IMR-90 (cell line): Measurements from ENCODE around the gene MAP7. TPM values are rescaled to one million over a fixed set of nuclear protein-coding genes. Genes with fewer than 3 reads are reported as not detected.
"Not testable (repeated sequence)": the region's sequence is repeated elsewhere in the genome, so short reads cannot be mapped to it uniquely, and the experiment has no call there.

ENCODE experiments used
- ATAC-seq: fragments of 200-7000 bp; cut with Tn5 transposase; 2 replicates; pipeline ENCODE4 v1.9.1; 2020; ENCODE audit warnings: low read depth, mild to moderate bottlenecking, moderate library complexity
- BruUV-seq: library from RNA; stranded (reverse); fragments of 400-500 nt; replicated peaks from 2 replicates; lab custom pipeline; 2021; lab: Mats Ljungman, UMichigan
- CTCF ChIA-PET: fragments of 300-600 bp; formaldehyde crosslinking; extraction: SDS; loops from one replicate; lab custom pipeline; 2021; ENCODE audit warnings: antibody characterized with exemption; lab: Yijun Ruan, JAX
- POLR2A ChIA-PET: fragments of 300-600 bp; sonication (Branson Sonifier 250); formaldehyde crosslinking; loops from one replicate; lab custom pipeline; 2022; ENCODE audit warnings: antibody characterized with exemption; ENCODE audit not compliant: unreplicated experiment; lab: Charles Lee
- DNase-seq: peaks from one replicate; pipeline ENCODE4 v3.0.0; 2013
- H2AFZ ChIP-seq: replicated peaks from 2 replicates; pipeline ENCODE3; 2013; ENCODE audit warnings: low read length, mild to moderate bottlenecking; ENCODE audit not compliant: poor library complexity
- H2AK5ac ChIP-seq: 2 replicates; pipeline ENCODE4 v1.6.1; 2013; ENCODE audit warnings: low read depth, low read length, inconsistent platforms
- H2AK9ac ChIP-seq: replicated peaks from 2 replicates; pipeline ENCODE3; 2013; ENCODE audit warnings: mild to moderate bottlenecking, low read depth, low read length, moderate library complexity; ENCODE audit not compliant: poor library complexity
- H2BK120ac ChIP-seq: 2 replicates; pipeline ENCODE4 v1.6.1; 2013; ENCODE audit warnings: low read depth, low read length, inconsistent platforms
- H2BK15ac ChIP-seq: 3 replicates; pipeline ENCODE4 v1.6.1; 2013; ENCODE audit warnings: low read depth, low read length, inconsistent platforms
- H2BK20ac ChIP-seq: 2 replicates; pipeline ENCODE4 v1.6.1; 2013; ENCODE audit warnings: low read depth, mild to moderate bottlenecking, inconsistent platforms, low read length, moderate library complexity
- H2BK5ac ChIP-seq: 2 replicates; pipeline ENCODE4 v1.6.1; 2013; ENCODE audit warnings: mild to moderate bottlenecking, low read depth, low read length, inconsistent platforms; ENCODE audit not compliant: poor library complexity, severe bottlenecking
- H3K14ac ChIP-seq: replicated peaks from 2 replicates; pipeline ENCODE4 v1.6.1; 2013; ENCODE audit warnings: low read depth, low read length, inconsistent platforms
- H3K18ac ChIP-seq: 2 replicates; pipeline ENCODE4 v1.6.1; 2013; ENCODE audit warnings: low read depth, low read length, control low read depth
- H3K23ac ChIP-seq: 2 replicates; pipeline ENCODE4 v1.6.1; 2013; ENCODE audit warnings: low read depth, low read length, inconsistent platforms
- H3K27ac ChIP-seq: 2 replicates; pipeline ENCODE4 v1.5.1; 2013; ENCODE audit warnings: mild to moderate bottlenecking, control low read depth, low read length; ENCODE audit not compliant: insufficient read depth
- H3K27me3 ChIP-seq: 2 replicates; pipeline ENCODE4 v1.6.1; 2013; ENCODE audit warnings: low read length; ENCODE audit not compliant: control insufficient read depth, insufficient read depth
- H3K36me3 ChIP-seq: 2 replicates; pipeline ENCODE4 v1.6.1; 2013; ENCODE audit warnings: low read length, mixed read lengths; ENCODE audit not compliant: control insufficient read depth, insufficient read depth
- H3K4ac ChIP-seq: 2 replicates; pipeline ENCODE4 v1.6.1; 2013; ENCODE audit warnings: low read depth, low read length, inconsistent platforms
- H3K4me1 ChIP-seq: 2 replicates; pipeline ENCODE4 v1.6.1; 2013; ENCODE audit warnings: low read length, mixed read lengths; ENCODE audit not compliant: control insufficient read depth, insufficient read depth
- H3K4me2 ChIP-seq: 2 replicates; pipeline ENCODE4 v1.6.1; 2013; ENCODE audit warnings: low read depth, mild to moderate bottlenecking, control low read depth, low read length, moderate library complexity
- H3K4me3 ChIP-seq: 2 replicates; pipeline ENCODE4 v1.5.1; 2013; ENCODE audit warnings: low read depth, mild to moderate bottlenecking, control low read depth, low read length, moderate library complexity; ENCODE audit not compliant: insufficient read depth
- H3K56ac ChIP-seq: 2 replicates; pipeline ENCODE4 v1.6.1; 2013; ENCODE audit warnings: low read length, inconsistent platforms; ENCODE audit not compliant: insufficient read depth; ENCODE audit errors: extremely low read depth
- H3K79me1 ChIP-seq, 2 experiments: 2 replicates each; pipeline ENCODE4 v1.6.1; 2013; ENCODE audit warnings: low read length in 2 of 2, inconsistent platforms in 1 of 2, low read depth in 1 of 2
- H3K9ac ChIP-seq: 2 replicates; pipeline ENCODE4 v1.6.1; 2013; ENCODE audit warnings: low read depth, low read length, control low read depth
- H3K9me1 ChIP-seq: 2 replicates; pipeline ENCODE4 v1.6.1; 2013; ENCODE audit warnings: low read length, inconsistent platforms; ENCODE audit not compliant: insufficient read depth
- H3K9me3 ChIP-seq: 2 replicates; pipeline ENCODE4 v1.6.1; 2013; ENCODE audit warnings: low read length; ENCODE audit not compliant: control insufficient read depth, insufficient read depth
- H4K20me1 ChIP-seq: 2 replicates; pipeline ENCODE4 v1.6.1; 2013; ENCODE audit warnings: low read length, inconsistent platforms; ENCODE audit not compliant: insufficient read depth
- H4K5ac ChIP-seq: 2 replicates; pipeline ENCODE4 v1.6.1; 2013; ENCODE audit warnings: mild to moderate bottlenecking, low read depth, low read length, control low read depth
- H4K8ac ChIP-seq, 2 experiments: 2 replicates each; pipeline ENCODE4 v1.6.1; 2013; ENCODE audit warnings: low read depth in 2 of 2, low read length in 2 of 2, control low read depth in 1 of 2, inconsistent platforms in 1 of 2
- H4K91ac ChIP-seq: 2 replicates; pipeline ENCODE4 v1.6.1; 2013; ENCODE audit warnings: low read depth, low read length, inconsistent platforms; ENCODE audit not compliant: insufficient read depth
- WGBS, 2 experiments: methylation state at CpG; one replicate each; pipeline versions ENCODE4 v1.1.5 to v1.1.7; 2013; ENCODE audit warnings: missing lambda C conversion rate in 2 of 2; ENCODE audit not compliant: insufficient read length in 1 of 2; ENCODE audit errors: extremely low coverage in 2 of 2; 5-methylcytosine and 5-hydroxymethylcytosine counted together
- dilution Hi-C: fragments of 300-500 bp; cut with HindIII; formaldehyde crosslinking; loops from one replicate; pipeline ENCODE4 v1.14.3; 2018; ENCODE audit warnings: low sequenced_read_pairs; ENCODE audit not compliant: unreplicated experiment
- in situ Hi-C: fragments of 300-500 bp; cut with MboI; formaldehyde crosslinking; loops from 3 replicates; pipeline ENCODE4 v1.14.3; 2019; ENCODE audit warnings: low sequenced_read_pairs, inconsistent platforms, mixed read lengths
- intact Hi-C: fragments of 100-400 bp; cut with micrococcal nuclease; formaldehyde crosslinking; loops from 2 replicates; pipeline ENCODE4 v1.10.0; 2022
- polyA plus RNA-seq, 3 experiments: library from polyadenylated mRNA; depleted of rRNA; stranded (reverse); fragments of >200 nt; gene quantifications; 2 replicates each; pipeline ENCODE4 v1.2.3, GENCODE V29; 2012; ENCODE audit warnings: low replicate concordance in 1 of 3
- total RNA-seq: library from RNA; depleted of rRNA; stranded (reverse); fragments of >200 nt; gene quantifications from 2 replicates; pipeline ENCODE4 v1.2.3, GENCODE V29; 2012

MAP7 gene
- total and polyA plus RNA-seq, 2 of the 4 experiments (the other 2 are of a cell fraction): 0.19 to 0.36 TPM

GRCh38 chr6:136401236-136401635 is 149.0 kb downstream of the MAP7 start:
- H3K4me3 ChIP-seq, H3K27me3 ChIP-seq, ATAC-seq, H3K9me3 ChIP-seq, H3K4ac ChIP-seq, H3K14ac ChIP-seq, dilution Hi-C loops, H3K23ac ChIP-seq, H3K27ac ChIP-seq, H3K79me1 ChIP-seq, H2BK5ac ChIP-seq, H2BK20ac ChIP-seq, H3K18ac ChIP-seq, H3K9ac ChIP-seq, H4K8ac ChIP-seq, in situ Hi-C loops, H4K20me1 ChIP-seq, H3K56ac ChIP-seq, H4K5ac ChIP-seq, H3K4me2 ChIP-seq, H3K36me3 ChIP-seq, H4K91ac ChIP-seq, H2AK9ac ChIP-seq, BruUV-seq, H2BK120ac ChIP-seq, DNase-seq, H2AFZ ChIP-seq, H2BK15ac ChIP-seq, H2AK5ac ChIP-seq, intact Hi-C loops, POLR2A ChIA-PET: not testable (repeated sequence)
- peaks cover 13% of the 10 kb centered on the region for H3K9me1 ChIP-seq
- WGBS, 2 experiments: no CpG with 5 or more reads among the region's 4 CpGs
- peaks cover 12% of the 10 kb centered on the region for H3K4me1 ChIP-seq
- CTCF ChIA-PET: interaction anchor here (0.6 kb wide), 1 partner anchor 146 kb away, joined by 3 read pairs; no protein-coding TSS in a partner anchor
